Esophagus (tissue), 2 donors: ENCODE measurements around the gene PRRC2A. TPM values are rescaled to one million over a fixed set of nuclear protein-coding genes. Genes with fewer than 3 reads are reported as not detected.

ENCODE experiments used
- H3K27ac ChIP-seq, 2 donors: one replicate each; pipeline ENCODE4 v1.5.1; 2013; ENCODE audit warnings: low read depth in 2 of 2, mild to moderate bottlenecking in 2 of 2, inconsistent platforms in 1 of 2, low read length in 1 of 2, moderate library complexity in 1 of 2
- H3K27me3 ChIP-seq, 2 donors: one replicate each; pipeline ENCODE4 v1.6.1; 2013; ENCODE audit warnings: low read length in 2 of 2, control low read depth in 1 of 2, mild to moderate bottlenecking in 1 of 2; ENCODE audit not compliant: insufficient read depth in 2 of 2, control insufficient read depth in 1 of 2
- H3K36me3 ChIP-seq, 2 donors: one replicate each; pipeline ENCODE4 v1.6.1; 2013; ENCODE audit warnings: low read length in 1 of 2; ENCODE audit not compliant: control insufficient read depth in 2 of 2, insufficient read depth in 2 of 2
- H3K4me1 ChIP-seq, 2 donors: one replicate each; pipeline ENCODE4 v1.6.1; 2013; ENCODE audit warnings: low read length in 1 of 2; ENCODE audit not compliant: control insufficient read depth in 2 of 2, insufficient read depth in 2 of 2
- H3K4me3 ChIP-seq, 2 donors: one replicate each; pipeline ENCODE4 v1.5.1; 2013; ENCODE audit warnings: low read length in 2 of 2, mild to moderate bottlenecking in 2 of 2, low read depth in 1 of 2, moderate library complexity in 1 of 2
- H3K9me3 ChIP-seq, 2 donors: one replicate each; pipeline ENCODE4 v1.6.1; 2013; ENCODE audit warnings: mild to moderate bottlenecking in 2 of 2, low read depth in 1 of 2, low read length in 1 of 2, moderate library complexity in 1 of 2; ENCODE audit not compliant: control insufficient read depth in 2 of 2, insufficient read depth in 1 of 2
- WGBS, 2 donors: extraction: QIAGEN DNeasy Blood & Tissue Kit; methylation state at CpG; one replicate each; pipeline ENCODE4 v1.1.7; 2013; 5-methylcytosine and 5-hydroxymethylcytosine counted together
- polyA plus RNA-seq, 2 donors: library from polyadenylated mRNA; stranded (reverse); fragments of 200-250 nt; gene quantifications; one replicate each; pipeline ENCODE4 v1.2.3, GENCODE V29; 2013
- donor health status: healthy with polysubstance abuse.
- donor health status: Bipolar disorder and iron deficiency.

The PRRC2A gene
- 100 to 1,000 TPM in 1 of 2 donors, 10 to 100 TPM in 1; 76.6 to 110 TPM for polyA plus RNA-seq

GRCh38 chr6:31620586-31621319 lies at the start of gene PRRC2A:
TSS of gene PRRC2A (plus strand) at chr6:31620715. CDS start at chr6:31622790, 2,075 bp downstream.
- 0% methylated on average over 36 to 66 of the region's 67 CpGs for WGBS, 2 donors
- Histone ChIP-seq H3K4me1 (no peaks in the 10 kb centered on the region), H3K27ac (peak within 1 kb of the TSS; percentile 99 to 100), H3K27me3 (no peaks in the 10 kb centered on the region), H3K4me3 (peak within 1 kb of the TSS; percentile 71 to 87), H3K36me3 (peaks cover 13 to 17% of the 10 kb centered on the region in 2 donors), H3K9me3 (no peaks in the 10 kb centered on the region)

- WGBS, 2 donors: 74 to 76% methylated on average over 27 of the region's 27 CpGs
- no peaks in the 10 kb centered on the region for H3K27me3 ChIP-seq
- no peaks in the 10 kb centered on the region for H3K36me3 ChIP-seq
- H3K4me3 ChIP-seq: peak within 1 kb of the TSS in 1 of 2 donors; percentile 28
- H3K27ac ChIP-seq: peak within 1 kb of the TSS; percentile 18 to 63
- H3K4me1 ChIP-seq: peaks cover 0 to 2% of the 10 kb centered on the region in 2 donors
- no peaks in the 10 kb centered on the region for H3K9me3 ChIP-seq
These were observed 48.2 kb upstream of the PRRC2A start, which contains the start of gene LTA for GRCh38 chr6:31572041-31572911. TSS of gene LTA (plus strand) at chr6:31572289. CDS start at chr6:31572743, 454 bp downstream.

- H3K4me1 ChIP-seq: no peaks in the 10 kb centered on the region
- H3K27me3 ChIP-seq: no peaks in the 10 kb centered on the region
- peak overlapping the region in 1 of 2 donors; percentile 24 for H3K27ac ChIP-seq
- H3K9me3 ChIP-seq: no peaks in the 10 kb centered on the region
- H3K4me3 ChIP-seq: no peak overlapping the region
- 89 to 91% methylated on average over 9 of the region's 9 CpGs for WGBS, 2 donors
- H3K36me3 ChIP-seq: no peaks in the 10 kb centered on the region
These were observed 47.0 kb upstream of the PRRC2A start for GRCh38 chr6:31573239-31574105.

GRCh38 chr6:31574106-31575061 lies 46.1 kb upstream of the PRRC2A start:
- no peaks in the 10 kb centered on the region for H3K4me1 ChIP-seq
- no peaks in the 10 kb centered on the region for H3K9me3 ChIP-seq
- H3K36me3 ChIP-seq: no peaks in the 10 kb centered on the region
- no peak overlapping the region for H3K4me3 ChIP-seq
- no peak overlapping the region for H3K27ac ChIP-seq
- 77 to 82% methylated on average over 14 of the region's 14 CpGs for WGBS, 2 donors
- H3K27me3 ChIP-seq: no peaks in the 10 kb centered on the region

GRCh38 chr6:31575335-31575901 lies 45.1 kb upstream of the PRRC2A start, which contains the start of gene TNF:
TSS of gene TNF (plus strand) at chr6:31575565. CDS start at chr6:31575742, 177 bp downstream.
- Histone ChIP-seq H3K4me3 (peak within 1 kb of the TSS; percentile 21 to 35), H3K27ac (peak within 1 kb of the TSS; percentile 13 to 52), H3K36me3 (no peaks in the 10 kb centered on the region), H3K9me3 (no peaks in the 10 kb centered on the region), H3K27me3 (no peaks in the 10 kb centered on the region), H3K4me1 (no peaks in the 10 kb centered on the region)
- 45 to 47% methylated on average over 19 of the region's 19 CpGs for WGBS, 2 donors

GRCh38 chr6:31575952-31576685 lies 44.4 kb upstream of the PRRC2A start:
- peak overlapping the region; percentile 21 to 35 for H3K4me3 ChIP-seq
- peak overlapping the region; percentile 13 to 52 for H3K27ac ChIP-seq
- peaks cover 0 to 2% of the 10 kb centered on the region in 2 donors for H3K4me1 ChIP-seq
- H3K9me3 ChIP-seq: no peaks in the 10 kb centered on the region
- 70 to 75% methylated on average over 8 of the region's 8 CpGs for WGBS, 2 donors
- no peaks in the 10 kb centered on the region for H3K36me3 ChIP-seq
- no peaks in the 10 kb centered on the region for H3K27me3 ChIP-seq

- WGBS, 2 donors: 73 to 79% methylated on average over 19 of the region's 19 CpGs
- H3K27ac ChIP-seq: peak overlapping the region in 1 of 2 donors; percentile 19
- no peaks in the 10 kb centered on the region for H3K36me3 ChIP-seq
- H3K9me3 ChIP-seq: no peaks in the 10 kb centered on the region
- no peaks in the 10 kb centered on the region for H3K27me3 ChIP-seq
- H3K4me1 ChIP-seq: peaks cover 0 to 6% of the 10 kb centered on the region in 2 donors
- peak overlapping the region in 1 of 2 donors; percentile 10 for H3K4me3 ChIP-seq
These were observed 43.5 kb upstream of the PRRC2A start for GRCh38 chr6:31576897-31577578.
